K562 (cell line): ENCODE data around the gene RGMB. TPM values are rescaled to one million over a fixed set of nuclear protein-coding genes. Genes with fewer than 3 reads are reported as not detected.

Source experiments
- ATAC-seq: fragments of 200-7000 bp; cut with Tn5 transposase; 3 replicates; pipeline ENCODE4 v1.9.1; 2020; ENCODE audit warnings: moderate library complexity
- BruUV-seq: library from RNA; stranded (reverse); fragments of 400-500 nt; replicated peaks from 2 replicates; lab custom pipeline; 2021; lab: Mats Ljungman, UMichigan
- CTCF ChIA-PET: fragments of 300-600 bp; formaldehyde crosslinking; extraction: SDS; loops from one replicate; lab custom pipeline; 2021; ENCODE audit warnings: low intra/inter-chr PET ratio; lab: Yijun Ruan, JAX
- POLR2A ChIA-PET: fragments of 300-600, 350-650 bp; sonication (Branson Sonifier 250); formaldehyde crosslinking; extraction: SDS; loops from one replicate; lab custom pipeline; 2021; ENCODE audit warnings: antibody characterized with exemption, inconsistent platforms; lab: Yijun Ruan, JAX
- DNase-seq, 4 experiments: peaks; one replicate each; pipeline versions ENCODE4 v3.0.0 to v3.0.0-alpha.2; 2011 to 2018; ENCODE audit warnings: low spot score in 3 of 4, mixed read lengths in 3 of 4; ENCODE audit errors: extremely low read depth in 1 of 4
- FAIRE-seq: peaks from 2 replicates; lab custom pipeline; 2011; peaks lifted over from hg19 to GRCh38; lab: Jason Lieb, UNC
- H2AFZ ChIP-seq: 2 replicates; pipeline ENCODE4 v1.6.0; 2011; ENCODE audit warnings: low read depth, low read length, control low read depth, inconsistent platforms
- H3K27ac ChIP-seq: fragments of 200-600 bp; 3 replicates; pipeline ENCODE4 v1.8.0; 2011; ENCODE audit warnings: low read depth, mild to moderate bottlenecking, control low read depth, inconsistent platforms, low read length, moderate library complexity, mixed read lengths; ENCODE audit errors: extremely low read depth
- H3K27me3 ChIP-seq, 2 experiments: fragments of 300-600 bp in 1 of 2; 2 replicates in 1 of 2; 3 replicates in 1 of 2; pipeline versions ENCODE4 v1.6.0 to v1.8.0; 2011; ENCODE audit warnings: inconsistent platforms in 2 of 2, low read length in 2 of 2, mild to moderate bottlenecking in 1 of 2, mixed read lengths in 1 of 2, moderate library complexity in 1 of 2; ENCODE audit not compliant: control insufficient read depth in 2 of 2, insufficient read depth in 2 of 2
- H3K36me3 ChIP-seq: fragments of 300-600 bp; 3 replicates; pipeline ENCODE4 v1.8.0; 2011; ENCODE audit warnings: mild to moderate bottlenecking, low read length, inconsistent platforms; ENCODE audit not compliant: control insufficient read depth, insufficient read depth
- H3K4me1 ChIP-seq, 2 experiments: fragments of 200-600 bp in 1 of 2; replicated peaks in 1 of 2; 2 replicates in 1 of 2; 3 replicates in 1 of 2; pipeline versions ENCODE4 v1.5.1 to v1.8.0; 2011; ENCODE audit warnings: inconsistent platforms in 2 of 2, low read length in 2 of 2, mild to moderate bottlenecking in 1 of 2, mixed read lengths in 1 of 2, moderate library complexity in 1 of 2; ENCODE audit not compliant: control insufficient read depth in 2 of 2, insufficient read depth in 2 of 2
- H3K4me2 ChIP-seq: 2 replicates; pipeline ENCODE4 v1.6.1; 2011; ENCODE audit warnings: low read length, control low read depth, inconsistent platforms, mixed read lengths; ENCODE audit not compliant: insufficient read depth
- H3K4me3 ChIP-seq: fragments of 200-600 bp; sonication (generic), shearing (Covaris generic); 2 replicates; pipeline ENCODE4 v1.5.1; 2016; ENCODE audit warnings: control low read depth, inconsistent platforms
- H3K79me2 ChIP-seq: fragments of 200-600 bp; 3 replicates; pipeline ENCODE4 v1.8.0; 2011; ENCODE audit warnings: low read length, inconsistent platforms; ENCODE audit not compliant: control insufficient read depth, insufficient read depth
- H3K9ac ChIP-seq, 2 experiments: 2 replicates each; pipeline versions ENCODE4 v1.6.0 to v1.6.1; 2011; ENCODE audit warnings: low read depth in 2 of 2, low read length in 2 of 2, control low read depth in 1 of 2, inconsistent platforms in 1 of 2, mild to moderate bottlenecking in 1 of 2, mixed read lengths in 1 of 2; ENCODE audit not compliant: insufficient read depth in 1 of 2
- H3K9me1 ChIP-seq: one replicate; pipeline ENCODE4 v1.6.0; 2011; ENCODE audit warnings: inconsistent platforms, mild to moderate bottlenecking, low read length, moderate library complexity; ENCODE audit not compliant: control insufficient read depth, insufficient read depth
- H3K9me3 ChIP-seq: replicated peaks from 2 replicates; pipeline ENCODE4 v1.5.1; 2011; ENCODE audit warnings: low read depth, low read length, inconsistent platforms; ENCODE audit not compliant: control insufficient read depth, insufficient read depth
- H4K20me1 ChIP-seq: replicated peaks from 2 replicates; pipeline ENCODE4 v1.6.1; 2011; ENCODE audit warnings: low read length, inconsistent platforms, mixed read lengths; ENCODE audit not compliant: control insufficient read depth, insufficient read depth
- CTCFL ChIP-seq: IDR thresholded peaks from 2 replicates; pipeline ENCODE4 v1.6.1; 2011; ENCODE audit warnings: borderline replicate concordance, low read depth, mild to moderate bottlenecking, moderate library complexity, low read length; ENCODE audit not compliant: insufficient read depth, poor library complexity, severe bottlenecking
- E2F1 ChIP-seq: sonication (generic); formaldehyde crosslinking; IDR thresholded peaks from 2 replicates; pipeline ENCODE4 v1.8.1; 2023; ENCODE audit warnings: mild to moderate bottlenecking, missing genetic modification reagents, moderate library complexity
- ESRRA ChIP-seq: fragments of 450-650 bp; IDR thresholded peaks from 2 replicates; pipeline ENCODE4 v1.6.1; 2014; ENCODE audit warnings: low read depth, mild to moderate bottlenecking, moderate library complexity, borderline replicate concordance
- GTF2B ChIP-seq: IDR thresholded peaks from 2 replicates; pipeline ENCODE4 v1.6.1; 2011; ENCODE audit not compliant: insufficient read length; ENCODE audit errors: extremely low read depth
- RAD21 ChIP-seq, 2 experiments: fragments of 250-450 bp in 1 of 2; fragments of 450-650 bp in 1 of 2; sonication (Bioruptor Pico) in 1 of 2; formaldehyde crosslinking in 1 of 2; IDR thresholded peaks in 1 of 2; conservative IDR thresholded peaks in 1 of 2; 2 replicates each; pipeline versions ENCODE4 v1.4.0 to v1.8.0; 2020 to 2022; ENCODE audit warnings: mild to moderate bottlenecking in 2 of 2, moderate library complexity in 1 of 2
- SMARCE1 ChIP-seq: fragments of 450-650 bp; IDR thresholded peaks from 2 replicates; pipeline ENCODE4 v1.7.1; 2016; ENCODE audit warnings: mild to moderate bottlenecking
- SP2 ChIP-seq: IDR thresholded peaks from 2 replicates; pipeline ENCODE4 v1.6.1; 2011; ENCODE audit warnings: mild to moderate bottlenecking, low read depth, low read length, moderate library complexity; ENCODE audit not compliant: poor library complexity, severe bottlenecking; ENCODE audit errors: extremely low read depth
- SREBF1 ChIP-seq: fragments of 150-350 bp; IDR thresholded peaks from 2 replicates; pipeline ENCODE4 v1.6.1; 2014; ENCODE audit warnings: antibody characterized with exemption, low read depth, low read length, borderline replicate concordance
- THRB ChIP-seq: fragments of 450-650 bp; formaldehyde crosslinking; conservative IDR thresholded peaks from 2 replicates; pipeline ENCODE4 v1.4.0; 2022; ENCODE audit warnings: mild to moderate bottlenecking, missing genetic modification characterization
- U2AF2 ChIP-seq: fragments of 200-400 bp; formaldehyde crosslinking; optimal IDR thresholded peaks from 2 replicates; pipeline ENCODE3; 2017; ENCODE audit warnings: low read depth, mild to moderate bottlenecking, low read length
- ZNF586 ChIP-seq: fragments of 450-650 bp; formaldehyde crosslinking; conservative IDR thresholded peaks from 2 replicates; pipeline ENCODE4 v1.4.0; 2020; ENCODE audit warnings: mild to moderate bottlenecking, moderate library complexity
- ZNF77 ChIP-seq: fragments of 250-450 bp; sonication (Bioruptor Pico); IDR thresholded peaks from 2 replicates; pipeline ENCODE4 v1.5.0; 2020
- WGBS: fragments of 100-300 bp; shearing (Covaris generic); methylation state at CpG from one replicate; pipeline ENCODE4 v1.1.6; 2016; ENCODE audit warnings: low coverage, mixed read lengths; ENCODE audit not compliant: insufficient coverage; ENCODE audit errors: missing lambda C conversion rate; 5-methylcytosine and 5-hydroxymethylcytosine counted together
- in situ Hi-C: fragments of 300-500 bp; cut with MboI; formaldehyde crosslinking; loops from 4 replicates; pipeline ENCODE4 v1.15.0; 2018; ENCODE audit warnings: inconsistent platforms, mixed read lengths
- intact Hi-C: fragments of 100-400 bp; cut with micrococcal nuclease; formaldehyde crosslinking; loops from 2 replicates; pipeline ENCODE4 v1.14.2; 2022
- polyA plus RNA-seq, 8 experiments: library from polyadenylated mRNA; depleted of rRNA in 4 of 8; stranded (reverse) in 5 of 8; unstranded in 3 of 8; fragments of >200 nt; fragmentation: Nextera tagmentation in 2 of 8; fragmentation: Illumina TruSeq in 1 of 8; extraction: Ambion mirVana in 2 of 8; extraction: Trizol in 1 of 8; gene quantifications; 2 replicates each; pipeline versions ENCODE4 v1.2.1 to v1.2.3, GENCODE V29; 2011 to 2014; ENCODE audit warnings: inconsistent platforms in 1 of 8, missing spikeins in 1 of 8
- total RNA-seq, 7 experiments: library from RNA; depleted of rRNA in 6 of 7; stranded (reverse); fragments of >200 nt in 6 of 7; fragmentation: Illumina TruSeq in 2 of 7; extraction: Trizol in 2 of 7; gene quantifications; 2 replicates each; pipeline versions ENCODE4 v1.2.1 to v1.2.3, GENCODE V29; 2011 to 2021; ENCODE audit warnings: low replicate concordance in 1 of 7

Gene RGMB
- total and polyA plus RNA-seq, 9 of the 15 experiments (the other 6 are each of a cell fraction or from before 2014, with no cell fraction given) = 0.03 to 0.38 TPM; not detected in 7

- ChIA-PET POLR2A (no interaction called here), CTCF (no interaction called here)
- BruUV-seq = no TSS peak
Measured at GRCh38 chr5:98794001-98794400, 20.5 kb downstream of the RGMB start.

More at GRCh38 chr5:98794001-98794400, 20.5 kb downstream of the RGMB start:
- no peaks in the 10 kb centered on the region for H3K36me3 ChIP-seq
- in situ Hi-C loops = no loop called here
- no peak overlapping the region for H3K4me3 ChIP-seq
- H3K9me1 ChIP-seq = no peaks in the 10 kb centered on the region
- 0 out of 5 replicates have a peak, but pooled peaks cover 0 to 3% of the 10 kb centered on the region in 2 experiments for H3K4me1 ChIP-seq
- H3K9me3 ChIP-seq = no peaks in the 10 kb centered on the region
- H3K27ac ChIP-seq = no peak overlapping the region
- FAIRE-seq = no peak
- ATAC-seq = no peak
- no peak overlapping the region for H2AFZ ChIP-seq
- H4K20me1 ChIP-seq = no peaks in the 10 kb centered on the region
- no peaks in the 10 kb centered on the region for H3K79me2 ChIP-seq
- TF ChIP-seq THRB (CRISPR knock-in tag) (no peak), SREBF1 (no peak), RAD21 (CRISPR knock-in tag; conservative IDR thresholded peaks at IDR 0.05 in 1 of 2, IDR thresholded peaks at IDR 0.05 in 1 of 2) (no peak), ZNF77 (no peak), U2AF2 (no peak), ESRRA (no peak), GTF2B (no peak), CTCFL (no peak), SP2 (no peak), SMARCE1 (no peak), E2F1 (CRISPR knock-in tag) (no peak), ZNF586 (CRISPR knock-in tag) (no peak)
- no peak overlapping the region for H3K4me2 ChIP-seq
- no peak overlapping the region for H3K9ac ChIP-seq
- DNase-seq = no peak
- intact Hi-C loops = loop anchor here (10.0 kb wide), 1 partner anchor 1559 kb away; no protein-coding TSS in a partner anchor
- H3K27me3 ChIP-seq = peaks cover 0 to 6% of the 10 kb centered on the region in 2 experiments; a peak in 3 of 5 replicates
- WGBS = 0% methylated on average over 7 of the region's 7 CpGs
